ENCODE data around the gene TGM2.

The TGM2 gene

DNA sequence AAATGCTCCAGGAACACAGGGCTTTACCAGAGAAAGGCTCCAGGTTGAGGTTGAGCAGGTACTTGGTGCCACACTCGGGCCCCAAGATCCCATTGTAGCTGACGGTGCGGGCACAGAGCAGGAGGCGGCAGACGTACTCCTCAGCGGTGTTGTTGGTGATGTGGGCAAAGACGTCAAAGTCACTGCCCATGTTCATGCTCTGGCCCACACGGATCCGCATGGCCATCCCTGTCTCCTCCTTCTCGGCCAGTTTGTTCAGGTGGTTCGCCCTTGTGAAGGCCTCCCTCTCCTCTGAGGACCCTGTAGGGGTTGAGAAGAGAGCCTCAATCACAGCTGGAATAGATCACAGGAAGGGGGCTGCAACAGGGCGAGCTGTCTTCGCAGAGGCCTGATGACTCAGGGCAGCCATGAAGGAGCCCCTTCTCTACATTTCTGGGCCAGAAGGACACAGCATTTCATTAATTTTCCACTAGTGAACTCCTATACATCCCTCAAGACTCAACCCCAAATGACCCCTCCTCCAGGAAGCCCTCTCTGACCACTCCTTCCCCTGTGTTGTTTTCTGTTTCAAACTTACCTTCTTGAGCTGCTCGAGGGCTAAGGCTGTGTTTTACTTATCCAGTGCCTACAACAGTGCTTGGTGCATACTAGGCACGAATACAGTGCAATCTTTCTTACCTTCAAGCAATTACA lies 26.8 kb downstream of the TGM2 start:
- Mint-ChIP-seq H3K9me3 (no peaks in the 10 kb centered on the region), H3K27me3 (no peaks in the 10 kb centered on the region), H3K4me3 (no peak overlapping the region), H3K36me3 (no peaks in the 10 kb centered on the region), H3K27ac (no peak overlapping the region), H3K4me1 (peaks cover 4% of the 10 kb centered on the region)

DNA sequence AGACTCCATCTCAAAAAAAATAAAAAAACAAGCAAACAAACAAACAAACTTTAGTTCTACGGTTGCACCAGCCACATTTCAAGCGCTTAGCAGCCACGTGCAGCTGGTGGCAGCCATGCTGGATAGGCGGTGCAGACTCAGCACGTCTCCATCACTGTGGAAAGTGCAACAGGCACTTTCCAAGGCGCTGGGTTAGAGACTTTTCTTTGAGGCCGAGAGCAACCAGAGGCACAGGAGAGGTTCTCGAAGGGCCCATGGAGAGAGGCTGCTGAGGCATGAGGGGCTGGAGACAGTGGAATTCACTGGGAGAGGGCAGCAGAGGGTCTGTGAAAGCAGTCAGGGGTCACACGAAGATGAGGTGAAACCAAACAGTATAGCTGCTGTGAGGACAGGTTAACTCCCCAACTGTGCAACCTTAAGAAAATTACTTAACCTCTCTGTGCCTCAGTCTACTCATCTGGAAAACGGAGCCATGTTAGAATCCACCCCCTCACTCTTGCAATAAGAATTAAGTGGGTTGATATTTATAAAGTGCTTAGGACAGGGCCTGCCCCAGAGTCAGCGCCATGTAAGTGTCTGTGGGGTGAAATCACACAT lies 27.5 kb downstream of the TGM2 start:
- Mint-ChIP-seq H3K27ac (no peak overlapping the region), H3K9me3 (no peaks in the 10 kb centered on the region), H3K4me1 (peaks cover 4% of the 10 kb centered on the region), H3K36me3 (no peaks in the 10 kb centered on the region), H3K4me3 (no peak overlapping the region), H3K27me3 (no peaks in the 10 kb centered on the region)

DNA sequence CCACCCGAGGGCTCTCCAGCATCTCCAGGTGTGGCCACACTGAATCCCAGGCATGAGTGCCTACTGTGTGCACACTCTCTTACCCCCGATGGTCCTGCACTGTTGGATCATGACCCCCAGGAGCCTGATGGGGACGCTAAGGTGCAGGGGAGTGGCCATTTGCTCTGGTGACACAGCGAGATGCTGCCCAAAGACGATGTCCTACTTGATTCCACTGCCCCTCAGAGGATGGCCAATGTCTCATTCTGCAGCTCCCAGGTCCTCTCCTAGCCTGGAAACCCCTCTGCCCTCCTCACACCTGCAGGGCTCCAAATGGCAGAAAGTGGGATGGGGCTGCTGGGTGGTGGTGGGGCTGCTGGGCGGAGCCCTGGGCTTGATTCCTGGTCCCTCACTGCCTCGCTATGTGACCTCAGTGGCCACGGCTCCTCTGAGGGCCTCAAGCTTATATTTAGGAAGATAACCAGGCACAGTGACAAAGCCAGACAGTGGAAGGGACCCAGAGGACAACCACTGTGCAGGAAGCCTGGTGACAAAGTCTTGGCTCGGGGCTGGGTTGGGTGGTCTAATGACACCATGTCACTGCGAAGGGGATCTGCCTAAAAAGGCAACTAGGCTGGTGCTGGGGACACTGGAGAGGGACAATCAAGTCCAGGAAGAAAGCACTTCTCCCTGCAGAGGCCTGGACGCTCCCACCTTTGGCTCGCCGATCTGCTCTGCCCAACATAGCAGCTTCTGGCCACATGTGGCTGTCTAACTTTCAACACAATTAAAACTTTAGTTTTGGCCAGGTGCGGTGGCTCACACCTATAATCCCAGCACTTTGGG lies 28.4 kb downstream of the TGM2 start:
- H3K4me1 Mint-ChIP-seq, result peaks cover 4% of the 10 kb centered on the region
- H3K27ac Mint-ChIP-seq, result no peak overlapping the region
- H3K9me3 Mint-ChIP-seq, result no peaks in the 10 kb centered on the region
- H3K36me3 Mint-ChIP-seq, result no peaks in the 10 kb centered on the region
- no peaks in the 10 kb centered on the region for H3K27me3 Mint-ChIP-seq
- no peak overlapping the region for H3K4me3 Mint-ChIP-seq

DNA sequence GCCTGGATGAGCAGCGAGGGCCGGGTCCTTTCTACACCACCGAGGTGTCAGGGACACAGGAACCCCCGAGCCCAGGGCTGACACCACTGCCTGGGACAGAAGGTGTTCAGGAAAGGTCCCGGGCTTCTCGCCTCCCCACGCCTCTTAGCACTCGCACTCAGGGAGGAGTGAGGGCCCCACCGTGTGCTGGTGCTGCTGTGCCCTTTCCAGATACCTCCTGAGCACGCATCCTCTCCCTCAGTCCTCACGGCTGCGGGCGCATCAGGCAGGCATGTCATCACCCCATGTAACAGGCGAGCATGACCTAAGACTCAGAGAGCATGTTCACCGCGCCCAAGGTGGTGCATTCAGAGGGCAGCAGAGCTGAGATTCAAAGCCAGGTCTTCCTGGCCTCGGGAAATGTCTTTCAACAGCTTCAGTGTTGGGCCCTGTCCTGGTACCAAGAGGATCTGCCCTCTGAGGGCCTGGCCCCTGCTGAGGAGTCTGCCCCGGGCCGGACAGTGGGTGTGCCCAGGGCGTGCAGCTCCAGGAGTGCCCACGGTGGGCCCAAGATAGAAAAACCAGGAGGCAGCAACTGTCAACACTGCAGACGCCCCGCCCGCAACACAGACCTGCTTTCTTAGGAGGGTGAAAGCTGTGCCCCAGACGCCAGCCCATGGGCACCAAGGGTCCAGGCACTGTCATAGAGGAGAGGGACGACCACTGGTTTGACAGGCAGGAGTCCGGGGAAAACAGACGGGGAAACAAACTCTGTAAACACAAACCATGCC lies 29.2 kb downstream of the TGM2 start:
- H3K4me1 Mint-ChIP-seq, result peaks cover 4% of the 10 kb centered on the region
- H3K4me3 Mint-ChIP-seq, result no peak overlapping the region
- H3K27me3 Mint-ChIP-seq, result no peaks in the 10 kb centered on the region
- H3K9me3 Mint-ChIP-seq, result no peaks in the 10 kb centered on the region
- no peak overlapping the region for H3K27ac Mint-ChIP-seq
- H3K36me3 Mint-ChIP-seq, result no peaks in the 10 kb centered on the region

DNA sequence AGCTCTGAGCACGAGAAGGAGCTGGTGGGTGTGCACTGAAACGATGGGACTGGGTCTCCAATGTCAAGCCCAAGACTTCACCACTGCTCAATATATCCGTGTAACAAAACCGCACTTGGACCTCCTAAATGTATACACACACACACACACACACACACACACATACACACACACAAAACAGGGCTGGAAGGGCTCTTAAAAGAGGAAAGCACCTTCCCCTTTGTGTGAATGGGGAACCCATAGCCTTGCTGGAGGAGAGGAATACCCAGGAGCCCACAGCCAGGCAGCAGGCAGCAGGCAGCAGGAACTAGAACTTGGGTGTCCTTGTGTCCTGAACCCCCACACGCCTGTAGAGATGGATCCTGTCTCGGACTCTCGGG lies 29.8 kb downstream of the TGM2 start:
- Mint-ChIP-seq H3K4me1 (peaks cover 4% of the 10 kb centered on the region), H3K27ac (no peak overlapping the region), H3K4me3 (no peak overlapping the region), H3K27me3 (no peaks in the 10 kb centered on the region), H3K36me3 (no peaks in the 10 kb centered on the region), H3K9me3 (no peaks in the 10 kb centered on the region)

DNA sequence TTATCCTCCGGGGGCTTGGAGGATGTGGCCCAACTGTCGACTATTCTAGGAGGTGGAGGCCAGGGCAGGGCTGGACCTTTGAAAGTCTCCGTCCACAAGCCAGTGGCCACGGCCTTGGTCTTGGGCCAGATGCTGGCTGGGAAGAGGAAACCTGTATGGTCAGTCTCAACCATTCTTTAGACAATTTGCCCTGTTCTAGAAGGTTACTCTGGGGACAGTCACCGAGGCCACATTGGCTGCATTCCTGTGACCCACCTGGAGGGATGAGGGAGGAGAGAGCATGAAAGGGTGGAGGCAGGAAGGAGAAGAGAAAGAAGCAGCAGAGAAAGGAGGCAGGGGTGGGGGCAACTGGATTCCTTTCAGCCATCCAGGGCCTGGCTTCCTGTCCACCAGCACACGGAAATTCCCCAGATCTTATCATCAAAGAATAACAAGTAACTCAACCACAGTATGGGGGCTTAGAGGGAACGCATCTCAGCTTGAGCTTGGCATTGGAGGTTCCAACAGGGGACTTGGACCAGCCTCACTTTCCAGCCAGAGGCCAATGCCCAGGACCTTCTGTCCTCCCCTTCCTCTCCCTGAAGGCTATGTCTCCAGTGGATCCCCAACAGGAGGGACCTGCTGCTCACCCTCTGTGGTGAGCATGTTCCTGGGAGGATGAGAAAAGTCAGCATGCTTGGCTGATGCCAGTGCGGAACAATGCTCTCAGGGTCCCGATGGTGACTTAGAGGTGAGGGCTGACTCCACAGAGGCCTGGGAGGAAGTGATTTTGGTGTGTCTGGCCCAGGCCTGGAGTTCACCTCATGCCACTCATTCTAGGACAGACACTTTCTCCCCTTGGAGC lies 30.4 kb downstream of the TGM2 start:
- Mint-ChIP-seq H3K4me3 (no peak overlapping the region), H3K36me3 (no peaks in the 10 kb centered on the region), H3K9me3 (no peaks in the 10 kb centered on the region), H3K27me3 (no peaks in the 10 kb centered on the region), H3K4me1 (peaks cover 4% of the 10 kb centered on the region), H3K27ac (no peak overlapping the region)

DNA sequence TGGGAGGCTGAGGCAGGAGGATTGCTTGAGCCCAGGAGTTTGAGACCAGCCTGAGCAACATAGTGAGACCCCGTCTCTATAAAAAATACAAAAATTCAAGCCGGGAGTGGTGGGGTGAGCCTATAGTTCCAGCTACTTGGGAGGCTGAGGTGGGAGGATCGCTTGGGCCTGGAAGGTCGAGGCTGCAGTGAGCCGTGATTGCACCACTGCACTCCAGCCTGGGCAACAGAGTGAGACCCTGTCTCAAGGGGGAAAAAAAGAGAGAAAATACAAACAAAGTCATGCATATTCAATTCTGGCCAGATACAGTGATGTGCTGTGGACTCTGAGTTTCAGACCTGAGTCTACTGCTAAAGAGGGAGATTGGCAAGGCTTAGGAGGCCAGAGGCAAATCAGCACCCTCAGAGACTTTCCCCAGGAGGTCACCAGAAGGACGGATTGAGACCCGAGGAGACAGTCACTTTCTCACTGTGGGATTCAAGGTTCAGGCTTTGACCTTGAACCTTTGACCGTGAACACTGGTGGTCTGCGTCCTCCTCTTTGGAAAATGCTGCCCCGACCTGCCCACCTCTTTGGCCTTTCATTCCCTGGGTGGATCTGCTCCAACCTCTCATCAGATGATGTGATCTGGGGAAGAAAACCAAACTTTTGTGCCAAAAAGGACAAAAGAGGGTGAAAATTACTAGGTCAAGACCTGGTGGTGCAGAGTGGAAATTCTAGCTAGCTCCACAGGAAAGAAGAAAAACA lies 31.2 kb downstream of the TGM2 start:
- Mint-ChIP-seq H3K4me3 (no peak overlapping the region), H3K9me3 (no peaks in the 10 kb centered on the region), H3K4me1 (peaks cover 4% of the 10 kb centered on the region), H3K27me3 (no peaks in the 10 kb centered on the region), H3K36me3 (no peaks in the 10 kb centered on the region), H3K27ac (no peak overlapping the region)

DNA sequence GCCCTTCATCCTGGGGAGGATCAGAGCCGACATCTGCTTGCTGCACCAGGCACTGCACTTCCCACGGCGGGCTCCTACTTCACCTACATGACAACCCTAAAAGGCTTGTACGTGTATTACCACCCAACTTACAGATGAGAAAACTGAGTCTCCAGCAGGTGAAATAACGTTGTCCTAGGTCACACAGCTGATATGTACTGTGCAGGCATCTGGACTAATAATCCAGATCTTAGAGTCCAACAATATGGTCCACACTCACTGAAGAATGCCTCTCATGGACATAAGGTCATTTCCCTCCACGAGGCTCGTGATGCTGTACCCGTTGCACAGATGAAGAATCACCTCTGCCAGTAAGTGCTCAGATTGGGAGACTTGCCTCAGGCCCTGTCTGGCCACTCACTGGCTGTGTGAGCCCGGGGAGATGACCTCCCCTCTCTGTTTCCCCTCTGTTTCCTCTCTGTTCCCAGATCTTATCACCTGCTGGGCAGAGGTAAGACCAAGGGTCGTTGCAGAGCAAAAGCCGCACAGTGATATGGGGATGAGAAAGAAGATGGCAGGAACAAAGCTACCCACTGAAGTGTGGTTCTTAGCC lies 32.1 kb downstream of the TGM2 start:
- Mint-ChIP-seq H3K27ac (no peak overlapping the region), H3K4me1 (peaks cover 4% of the 10 kb centered on the region), H3K27me3 (no peaks in the 10 kb centered on the region)

DNA sequence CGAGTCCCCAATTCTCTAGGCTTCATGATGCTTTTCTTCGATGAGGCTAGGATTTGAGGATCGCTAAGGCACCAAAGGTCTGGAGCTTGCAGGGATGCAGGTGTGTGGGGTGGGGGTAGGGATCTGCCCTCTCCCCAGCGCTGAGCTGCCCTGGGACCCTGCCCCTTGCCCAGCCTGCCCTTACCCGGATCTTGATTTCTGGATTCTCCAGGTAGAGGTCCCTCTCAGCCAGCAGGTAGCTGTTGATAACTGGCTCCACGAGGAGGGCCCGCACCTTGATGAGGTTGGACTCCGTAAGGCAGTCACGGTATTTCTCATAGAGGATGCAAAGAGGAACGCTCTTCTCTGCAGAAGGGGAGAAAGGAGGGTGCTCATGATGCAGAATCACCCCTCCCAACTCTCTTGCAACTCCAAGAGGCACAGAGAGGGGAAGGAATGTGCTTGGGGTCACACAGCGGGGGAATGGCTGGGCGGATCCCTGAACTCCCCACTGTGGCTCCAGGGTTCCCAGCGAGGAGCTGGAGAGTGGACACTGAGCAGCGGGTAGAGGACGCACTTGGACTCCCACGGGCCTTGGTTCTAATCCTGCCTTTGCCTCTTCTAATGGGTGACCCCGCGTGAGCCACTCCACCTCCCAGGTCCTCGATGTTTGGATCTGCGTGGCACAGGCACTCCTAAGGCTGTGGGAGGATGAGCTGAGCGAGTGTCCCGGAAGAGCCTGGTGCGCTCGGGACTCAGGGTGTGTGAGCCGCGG lies 32.7 kb downstream of the TGM2 start:
- Mint-ChIP-seq H3K4me1 (peaks cover 4% of the 10 kb centered on the region), H3K9me3 (no peaks in the 10 kb centered on the region), H3K4me3 (no peak overlapping the region), H3K36me3 (no peaks in the 10 kb centered on the region), H3K27me3 (no peaks in the 10 kb centered on the region), H3K27ac (no peak overlapping the region)

More for the DNA sequence above, 32.1 kb downstream of the TGM2 start:
- Mint-ChIP-seq H3K9me3 (no peaks in the 10 kb centered on the region), H3K4me3 (no peak overlapping the region), H3K36me3 (no peaks in the 10 kb centered on the region)

DNA sequence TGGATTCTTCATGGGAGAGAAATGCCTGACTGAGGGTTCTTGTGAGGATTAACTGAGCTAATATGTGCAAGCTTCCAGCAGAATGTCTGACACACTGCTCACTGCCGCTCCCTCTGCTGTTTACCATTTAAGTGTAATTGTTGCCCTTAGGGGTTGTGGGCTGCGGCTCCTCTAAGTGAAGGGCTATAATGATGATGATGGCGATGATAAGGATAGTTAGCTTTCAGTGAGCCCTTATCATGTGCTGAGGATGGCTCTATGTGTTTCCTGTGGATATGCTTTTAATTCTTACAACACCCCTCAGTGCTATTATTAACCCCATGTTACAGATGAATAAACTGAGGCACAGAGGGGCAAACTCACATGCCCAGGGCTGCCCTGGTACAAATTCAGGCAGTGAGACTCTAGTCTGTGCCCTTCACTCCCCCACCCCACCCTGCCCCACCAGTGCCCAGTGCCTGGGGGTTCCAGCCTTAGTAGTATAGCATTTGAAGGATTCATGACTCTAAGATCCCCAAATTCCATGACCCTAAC lies 33.4 kb downstream of the TGM2 start:
- Mint-ChIP-seq H3K36me3 (no peaks in the 10 kb centered on the region), H3K27me3 (no peaks in the 10 kb centered on the region), H3K9me3 (no peaks in the 10 kb centered on the region), H3K4me3 (no peak overlapping the region), H3K27ac (no peak overlapping the region), H3K4me1 (peaks cover 4% of the 10 kb centered on the region)

DNA sequence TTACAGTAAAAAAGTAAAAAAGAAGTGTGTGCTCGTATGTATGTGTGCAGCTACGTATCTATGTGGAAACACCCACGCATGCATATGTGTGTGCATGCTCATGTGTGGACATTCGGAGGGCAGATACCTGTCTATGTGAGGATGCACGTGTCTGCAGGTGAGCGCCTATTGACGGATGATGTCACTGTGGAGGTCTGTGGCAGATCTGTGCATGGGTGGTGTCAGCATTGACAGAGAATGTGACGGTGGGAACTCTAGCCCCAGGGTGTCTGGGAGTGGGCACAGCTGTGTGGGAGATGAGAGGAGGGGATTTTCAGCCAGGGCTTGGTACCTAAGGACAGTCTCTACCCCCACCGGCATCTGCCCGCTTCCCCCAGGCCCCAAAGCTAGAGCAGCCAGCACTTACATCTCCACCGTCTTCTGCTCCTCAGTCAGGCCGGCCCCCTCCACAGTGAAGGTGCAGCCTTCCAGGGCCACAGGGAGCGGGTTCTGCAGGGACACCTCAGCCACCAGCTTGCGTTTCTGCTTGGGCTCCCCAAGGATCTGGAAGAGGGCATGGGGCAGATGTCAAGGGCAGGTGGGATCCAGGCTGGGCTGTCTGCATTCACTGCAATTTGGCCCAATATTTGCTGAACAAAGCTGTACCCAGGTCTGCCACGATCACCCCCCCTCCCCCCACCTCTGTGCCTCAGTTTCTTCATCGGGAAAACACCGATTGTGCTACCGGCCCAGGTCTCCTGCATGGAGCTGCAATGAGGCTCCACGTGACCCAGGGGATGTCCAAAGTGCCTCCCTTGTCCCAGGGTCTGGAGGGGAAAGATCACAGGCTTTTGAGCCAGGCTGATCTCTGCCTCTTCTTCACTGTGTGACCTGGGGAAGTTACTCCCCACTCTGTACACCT lies 34.1 kb downstream of the TGM2 start:
- Mint-ChIP-seq H3K4me1 (peaks cover 4% of the 10 kb centered on the region), H3K27ac (no peak overlapping the region), H3K9me3 (no peaks in the 10 kb centered on the region), H3K27me3 (no peaks in the 10 kb centered on the region), H3K4me3 (no peak overlapping the region), H3K36me3 (no peaks in the 10 kb centered on the region)

DNA sequence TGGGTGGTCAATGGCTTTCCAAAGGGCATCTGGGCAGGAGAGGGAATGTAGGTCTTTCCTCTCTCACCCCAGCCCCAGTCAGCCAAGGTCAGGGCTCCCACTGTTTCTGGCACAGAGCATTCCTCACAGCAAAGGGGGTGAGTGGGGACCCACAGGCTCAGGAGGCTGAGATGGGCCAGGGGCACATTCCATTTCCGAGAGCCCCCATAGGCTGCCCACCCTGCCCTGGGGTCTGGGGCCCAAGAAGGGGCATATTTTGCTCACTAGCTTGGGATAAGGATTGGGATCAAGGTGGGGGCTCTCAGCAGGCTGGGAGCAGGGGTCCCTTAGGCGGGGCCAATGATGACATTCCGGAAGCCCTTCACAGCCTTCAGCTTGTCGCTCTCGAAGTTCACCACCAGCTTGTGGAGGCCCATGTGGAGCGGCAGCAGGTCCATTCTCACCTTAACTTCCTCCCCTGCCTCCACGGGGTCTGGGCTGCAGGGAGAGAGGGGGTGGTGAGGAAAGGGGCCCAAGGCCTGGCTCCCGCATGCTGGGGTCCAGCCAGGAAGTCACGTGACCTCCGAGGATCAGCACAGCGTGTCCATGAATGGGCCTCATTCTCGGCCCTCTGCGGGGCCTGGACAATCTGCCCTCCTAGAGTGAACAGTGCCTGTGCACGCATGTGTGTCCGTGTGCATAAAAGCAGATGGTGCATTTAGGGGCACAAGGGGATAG lies 35.0 kb downstream of the TGM2 start:
- H3K27me3 Mint-ChIP-seq, result no peaks in the 10 kb centered on the region
- no peaks in the 10 kb centered on the region for H3K9me3 Mint-ChIP-seq
- no peak overlapping the region for H3K4me3 Mint-ChIP-seq
- H3K36me3 Mint-ChIP-seq, result no peaks in the 10 kb centered on the region
- no peak overlapping the region for H3K27ac Mint-ChIP-seq
- peaks cover 4% of the 10 kb centered on the region for H3K4me1 Mint-ChIP-seq
